LNCaP clone FGC (cell line): Measurements from ENCODE around the gene CACNA2D1.

Experiments used
- DNase-seq: peaks from one replicate; pipeline ENCODE4 v3.0.0-alpha.2; 2011; ENCODE audit warnings: low read depth
- H3K4me3 ChIP-seq: 2 replicates; pipeline ENCODE4 v1.5.1; 2011; ENCODE audit warnings: mild to moderate bottlenecking, low read depth, low read length, control low read depth
- CTCF ChIP-seq: IDR thresholded peaks from 2 replicates; pipeline ENCODE4 v1.5.1; 2012; ENCODE audit warnings: mild to moderate bottlenecking; ENCODE audit not compliant: control insufficient read depth, insufficient read depth; ENCODE audit errors: extremely low read depth

The CACNA2D1 gene

DNA sequence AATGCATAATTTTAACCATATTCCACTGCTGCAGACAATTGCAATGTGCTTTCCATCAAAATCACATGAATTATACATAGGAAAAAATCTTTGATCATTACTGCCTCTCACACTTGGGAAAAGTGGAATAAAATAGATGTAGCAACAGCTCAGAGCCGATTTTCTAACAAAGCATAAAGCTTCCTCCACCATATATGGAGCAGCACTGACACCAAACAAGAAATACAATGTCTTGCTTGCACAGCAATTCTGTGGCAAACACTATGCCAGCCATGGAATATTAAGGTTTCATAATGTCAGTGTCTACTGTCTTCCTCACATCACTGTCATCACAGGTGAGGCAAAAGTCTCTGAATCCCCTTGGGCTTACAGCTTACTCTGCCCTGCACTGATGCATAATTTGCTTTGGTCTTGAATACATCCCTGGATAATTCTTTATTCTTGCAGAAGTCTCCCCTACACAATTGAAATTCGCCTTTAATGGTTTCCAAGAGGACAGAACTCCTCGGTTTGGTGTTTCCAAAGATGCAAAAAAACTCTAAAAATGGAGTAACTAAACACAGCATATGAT lies 198.5 kb downstream of the CACNA2D1 start:
- H3K4me3 ChIP-seq: no peak overlapping the region
- no peak for TF ChIP-seq CTCF
- no peak for DNase-seq

- DNase-seq: no peak
Measured at GRCh38 chr7:82241356-82241755, 202.2 kb downstream of the CACNA2D1 start.

GRCh38 chr7:82235713-82236112 lies 207.9 kb downstream of the CACNA2D1 start:
- no peak for TF ChIP-seq CTCF
- no peak for DNase-seq
- no peak overlapping the region for H3K4me3 ChIP-seq

More at GRCh38 chr7:82241356-82241755, 202.2 kb downstream of the CACNA2D1 start:
- no peak overlapping the region for H3K4me3 ChIP-seq
- no peak for TF ChIP-seq CTCF

- peak; percentile 60 for TF ChIP-seq CTCF
- no peak overlapping the region for H3K4me3 ChIP-seq
- DNase-seq: no peak
Measured at GRCh38 chr7:82234457-82235049, 209.0 kb downstream of the CACNA2D1 start.

- TF ChIP-seq CTCF: no peak
- no peak for DNase-seq
- H3K4me3 ChIP-seq: no peak overlapping the region
Measured at GRCh38 chr7:82230811-82231581, 212.6 kb downstream of the CACNA2D1 start.

GRCh38 chr7:82229164-82229563 lies 214.4 kb downstream of the CACNA2D1 start:
- H3K4me3 ChIP-seq: no peak overlapping the region
- no peak for DNase-seq
- no peak for TF ChIP-seq CTCF

- DNase-seq: no peak
- TF ChIP-seq CTCF: no peak
- H3K4me3 ChIP-seq: no peak overlapping the region
Measured at GRCh38 chr7:82226191-82226590, 217.4 kb downstream of the CACNA2D1 start.
